Duodenal mucosa (tissue), 2 donors: ENCODE results near the gene GRAMD1B.
"Not testable (repeated sequence)": the region's sequence is repeated elsewhere in the genome, so short reads cannot be mapped to it uniquely, and the experiment has no call there.

ENCODE experiments used
- H3K27ac ChIP-seq: one replicate; pipeline ENCODE4 v1.7.0; 2013; ENCODE audit warnings: low read depth, low read length
- H3K27me3 ChIP-seq, 2 donors: one replicate each; pipeline ENCODE4 v1.7.0; 2013; ENCODE audit warnings: low read length in 2 of 2, control low read depth in 1 of 2; ENCODE audit not compliant: insufficient read depth in 2 of 2, control insufficient read depth in 1 of 2
- H3K36me3 ChIP-seq, 2 donors: one replicate each; pipeline ENCODE4 v1.7.0; 2013; ENCODE audit warnings: low read length in 2 of 2, control low read depth in 1 of 2; ENCODE audit not compliant: insufficient read depth in 2 of 2, control insufficient read depth in 1 of 2
- H3K4me1 ChIP-seq, 2 donors: one replicate each; pipeline ENCODE4 v1.7.0; 2013; ENCODE audit warnings: low read length in 2 of 2, control low read depth in 1 of 2; ENCODE audit not compliant: insufficient read depth in 2 of 2, control insufficient read depth in 1 of 2
- H3K4me3 ChIP-seq, 2 donors: one replicate each; pipeline ENCODE4 v1.7.0; 2013; ENCODE audit warnings: low read length in 2 of 2, low read depth in 1 of 2
- H3K9ac ChIP-seq, 2 donors: one replicate each; pipeline ENCODE4 v1.7.0; 2013; ENCODE audit warnings: low read length in 2 of 2, low read depth in 1 of 2
- H3K9me3 ChIP-seq, 2 donors: one replicate each; pipeline ENCODE4 v1.7.0; 2013; ENCODE audit warnings: low read length in 2 of 2, control low read depth in 1 of 2; ENCODE audit not compliant: control insufficient read depth in 1 of 2

GRAMD1B gene

GRCh38 chr11:123645286-123645975, 215.4 kb downstream of the GRAMD1B start:
- Histone ChIP-seq H3K27me3 (peaks cover 0 to 7% of the 10 kb centered on the region in 2 donors), H3K27ac (no peak overlapping the region), H3K36me3 (no peaks in the 10 kb centered on the region), H3K9me3 (no peaks in the 10 kb centered on the region), H3K4me3 (no peak overlapping the region), H3K9ac (no peak overlapping the region), H3K4me1 (no peaks in the 10 kb centered on the region)

DNA sequence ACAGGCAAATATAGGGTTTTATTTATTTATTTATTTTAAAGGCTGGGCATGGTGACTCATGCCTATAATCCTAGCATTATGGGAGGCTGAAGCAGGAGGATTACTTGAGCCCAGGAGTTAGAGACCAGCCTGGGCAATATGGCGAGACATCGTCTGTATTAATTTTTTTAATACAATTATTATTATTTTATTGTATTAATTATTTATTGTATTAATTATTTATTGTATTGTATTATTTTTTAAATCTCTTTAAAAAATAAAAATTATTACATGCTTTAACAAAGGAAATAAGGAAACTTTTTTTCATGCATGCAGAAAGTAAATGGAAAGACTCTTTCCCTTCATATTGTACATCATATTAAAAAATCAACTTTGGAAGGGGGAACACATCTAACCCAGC, 220.8 kb downstream of the GRAMD1B start:
- Histone ChIP-seq H3K36me3 (no peaks in the 10 kb centered on the region), H3K27ac (no peak overlapping the region), H3K27me3 (peaks cover 20 to 25% of the 10 kb centered on the region in 2 donors), H3K9ac (no peak overlapping the region), H3K4me1 (peaks cover 8 to 15% of the 10 kb centered on the region in 2 donors), H3K9me3 (no peaks in the 10 kb centered on the region), H3K4me3 (no peak overlapping the region)

DNA sequence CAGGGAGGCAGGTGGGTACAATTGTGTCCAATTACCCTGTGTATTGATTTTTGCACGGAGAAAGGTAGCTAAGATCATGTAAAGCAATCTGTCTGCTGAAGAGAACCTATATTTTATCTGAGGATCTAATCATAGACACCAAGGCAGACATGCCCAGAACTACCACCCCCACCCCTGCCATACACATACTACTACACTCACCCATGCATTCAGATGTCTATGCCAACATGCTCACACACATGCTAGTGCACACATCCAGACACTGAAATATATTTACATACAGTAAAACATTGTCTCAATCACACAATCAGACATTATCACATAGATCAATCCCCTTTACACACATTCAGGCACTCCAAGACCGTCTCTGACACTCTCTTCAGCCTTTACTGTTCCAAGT, 222.5 kb downstream of the GRAMD1B start:
- H3K4me1 ChIP-seq, result peaks cover 8 to 15% of the 10 kb centered on the region in 2 donors
- H3K27ac ChIP-seq, result no peak overlapping the region
- no peak overlapping the region for H3K4me3 ChIP-seq
- peaks cover 20 to 25% of the 10 kb centered on the region in 2 donors for H3K27me3 ChIP-seq
- no peaks in the 10 kb centered on the region for H3K36me3 ChIP-seq
- no peaks in the 10 kb centered on the region for H3K9me3 ChIP-seq
- H3K9ac ChIP-seq, result no peak overlapping the region

DNA sequence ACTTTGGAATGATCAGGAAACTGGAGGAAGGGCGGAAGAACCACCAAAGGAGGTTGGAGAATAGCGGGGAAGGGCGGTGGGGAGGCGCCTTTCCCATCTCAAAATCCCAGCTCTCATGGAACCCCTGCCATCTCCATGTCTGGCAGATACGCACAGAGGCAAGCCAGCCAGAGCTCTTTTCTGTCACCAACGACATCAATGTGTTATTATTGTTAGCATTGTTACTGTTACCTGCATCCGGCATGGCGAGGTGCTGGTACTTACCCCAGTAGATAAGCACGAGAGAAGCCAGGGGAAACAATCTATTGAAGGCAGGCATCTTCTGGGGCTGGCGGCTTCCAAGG, 223.4 kb downstream of the GRAMD1B start:
- Histone ChIP-seq H3K9ac (no peak overlapping the region), H3K36me3 (no peaks in the 10 kb centered on the region), H3K4me3 (peak overlapping the region; percentile 67 to 79), H3K9me3 (no peaks in the 10 kb centered on the region), H3K27me3 (peaks cover 20 to 25% of the 10 kb centered on the region in 2 donors), H3K4me1 (peaks cover 8 to 15% of the 10 kb centered on the region in 2 donors), H3K27ac (no peak overlapping the region)

DNA sequence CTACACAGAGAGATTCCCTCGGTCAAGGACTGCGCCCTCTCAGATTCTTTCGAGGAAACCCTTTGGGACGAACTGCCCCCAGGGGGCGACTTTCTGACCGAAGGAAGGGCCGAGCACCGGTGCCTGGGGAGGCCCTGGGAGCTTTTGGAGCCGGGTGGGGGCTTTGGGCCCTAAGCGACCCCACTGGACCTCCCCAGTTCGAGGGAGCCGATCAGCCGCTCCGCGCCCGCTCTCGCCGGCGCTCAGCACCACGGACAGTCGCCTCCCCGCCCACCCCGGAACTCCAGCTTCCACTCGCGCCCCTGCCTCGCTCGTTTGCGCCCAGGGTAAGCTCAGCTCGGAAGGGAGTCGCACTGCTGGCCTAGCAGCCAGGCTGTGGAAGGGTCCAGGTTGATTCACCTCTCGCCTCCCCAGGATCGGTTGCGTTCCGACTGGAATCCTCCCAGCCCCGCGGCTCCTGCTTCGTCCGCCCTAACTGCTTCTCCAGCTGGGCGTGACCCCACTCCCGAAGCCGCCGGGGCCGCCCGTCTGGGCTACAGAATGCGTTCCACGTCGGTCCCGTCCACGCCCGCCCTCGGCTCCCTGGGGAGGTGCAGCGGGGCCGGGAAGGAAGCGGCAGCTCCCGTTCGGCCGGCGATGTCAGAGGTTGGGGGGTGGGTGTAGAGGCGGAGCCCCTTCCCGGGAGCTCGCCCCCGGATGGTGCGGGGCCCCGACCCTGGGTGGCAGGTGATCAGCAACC, 223.9 kb downstream of the GRAMD1B start:
- peak overlapping the region; percentile 67 to 79 for H3K4me3 ChIP-seq
- peaks cover 8 to 15% of the 10 kb centered on the region in 2 donors for H3K4me1 ChIP-seq
- H3K9ac ChIP-seq, result no peak overlapping the region
- H3K27me3 ChIP-seq, result peaks cover 20% of the 10 kb centered on the region in 2 donors
- no peaks in the 10 kb centered on the region for H3K36me3 ChIP-seq
- H3K27ac ChIP-seq, result no peak overlapping the region
- no peaks in the 10 kb centered on the region for H3K9me3 ChIP-seq

- Histone ChIP-seq H3K4me3 (peak within 1 kb of the TSS; percentile 67 to 79), H3K27me3 (peaks cover 18 to 20% of the 10 kb centered on the region in 2 donors), H3K4me1 (peaks cover 8 to 15% of the 10 kb centered on the region in 2 donors), H3K36me3 (no peaks in the 10 kb centered on the region), H3K27ac (no peak within 1 kb of the TSS), H3K9ac (peak within 1 kb of the TSS in 1 of 2 donors; percentile 44), H3K9me3 (no peaks in the 10 kb centered on the region)
Observed at GRCh38 chr11:123654566-123655081, 224.6 kb downstream of the GRAMD1B start, which contains the start of gene SCN3B. Gene SCN3B (minus strand): TSS chr11:123654624. CDS start chr11:123653801, 823 bp downstream.

DNA sequence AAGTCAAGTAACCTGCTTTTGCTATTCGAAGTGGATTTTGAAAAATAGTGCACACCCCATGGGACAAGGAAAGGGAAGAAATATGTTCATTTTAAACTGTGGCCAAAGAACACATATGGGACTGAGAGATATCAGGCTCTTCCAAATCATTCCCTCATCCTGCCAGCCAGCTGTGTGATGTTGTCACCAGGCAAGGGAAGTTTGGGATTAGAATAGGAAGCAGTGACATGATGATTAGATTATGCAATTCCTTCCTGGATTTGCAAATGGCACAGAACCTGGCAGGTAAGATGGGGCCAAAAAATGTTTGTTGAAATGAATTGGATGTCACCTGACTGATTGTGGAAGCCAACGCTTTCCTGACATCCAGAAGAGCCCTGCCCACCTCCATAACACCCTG, 229.2 kb downstream of the GRAMD1B start:
- Histone ChIP-seq H3K27ac (no peak overlapping the region), H3K9me3 (no peaks in the 10 kb centered on the region), H3K4me3 (no peak overlapping the region), H3K36me3 (no peaks in the 10 kb centered on the region), H3K4me1 (peaks cover 6 to 8% of the 10 kb centered on the region in 2 donors), H3K27me3 (peaks cover 0 to 5% of the 10 kb centered on the region in 2 donors), H3K9ac (no peak overlapping the region)

GRCh38 chr11:123659965-123660364, 229.9 kb downstream of the GRAMD1B start:
- not testable (repeated sequence) for H3K4me1 ChIP-seq, H3K4me3 ChIP-seq, H3K9me3 ChIP-seq, H3K36me3 ChIP-seq, H3K27ac ChIP-seq, H3K27me3 ChIP-seq, H3K9ac ChIP-seq

- no peak overlapping the region for H3K4me3 ChIP-seq
- no peak overlapping the region for H3K9ac ChIP-seq
- H3K36me3 ChIP-seq, result no peaks in the 10 kb centered on the region
- no peak overlapping the region for H3K27ac ChIP-seq
- no peaks in the 10 kb centered on the region for H3K4me1 ChIP-seq
- H3K9me3 ChIP-seq, result no peaks in the 10 kb centered on the region
- no peaks in the 10 kb centered on the region for H3K27me3 ChIP-seq
Observed at GRCh38 chr11:123665306-123665705, 235.2 kb downstream of the GRAMD1B start.

- no peaks in the 10 kb centered on the region for H3K36me3 ChIP-seq
- no peak overlapping the region for H3K9ac ChIP-seq
- no peaks in the 10 kb centered on the region for H3K9me3 ChIP-seq
- H3K27ac ChIP-seq, result no peak overlapping the region
- H3K4me1 ChIP-seq, result no peaks in the 10 kb centered on the region
- peaks cover 2 to 4% of the 10 kb centered on the region in 2 donors for H3K27me3 ChIP-seq
- no peak overlapping the region for H3K4me3 ChIP-seq
Observed at GRCh38 chr11:123670081-123670480, 240.0 kb downstream of the GRAMD1B start.
